GM10266 (cell line): Measurements from ENCODE around the gene SRRM5.

Experiments
- DNase-seq: peaks from one replicate; pipeline ENCODE4 v3.0.0; 2012; ENCODE audit errors: extremely low spot score
- CTCF ChIP-seq: IDR thresholded peaks from 2 replicates; pipeline ENCODE4 v1.5.1; 2012; ENCODE audit warnings: mild to moderate bottlenecking, low read depth; ENCODE audit not compliant: control insufficient read depth, insufficient read depth; ENCODE audit errors: missing control alignments

Gene SRRM5

GRCh38 chr19:43570174-43570791 lies 41.6 kb upstream of the SRRM5 start:
- DNase-seq = no peak
- TF ChIP-seq CTCF = no peak

- no peak for TF ChIP-seq CTCF
Observed at GRCh38 chr19:43572171-43572588, 39.7 kb upstream of the SRRM5 start.

GRCh38 chr19:43574424-43575155 lies 37.3 kb upstream of the SRRM5 start:
- no peak for DNase-seq
- TF ChIP-seq CTCF = no peak

More at GRCh38 chr19:43572171-43572588, 39.7 kb upstream of the SRRM5 start:
- no peak for DNase-seq

- no peak for TF ChIP-seq CTCF
- DNase-seq = peak; percentile 96
Observed at GRCh38 chr19:43575156-43575950, 36.5 kb upstream of the SRRM5 start, which contains the start of the genes PINLYP and XRCC1. PINLYP (plus strand) TSS chr19:43575801; CDS start chr19:43577192, 1,391 bp downstream. XRCC1 (minus strand) TSS chr19:43575527; CDS start chr19:43575458, 69 bp downstream.

- no peak for TF ChIP-seq CTCF
- no peak for DNase-seq
Observed at GRCh38 chr19:43575955-43576878, 35.7 kb upstream of the SRRM5 start.

- DNase-seq = no peak
- no peak for TF ChIP-seq CTCF
Observed at GRCh38 chr19:43578787-43579186, 33.1 kb upstream of the SRRM5 start.
